NOMO-1 treated with DMSO at 0.1 percent for 48 hours (cell line): ENCODE measurements around the gene WASF3.
"Not testable (repeated sequence)": the region's sequence is repeated elsewhere in the genome, so short reads cannot be mapped to it uniquely, and the experiment has no call there.

Experiments used
- DNase-seq: peaks from one replicate; lab custom pipeline; 2025; ENCODE audit not compliant: unreplicated experiment; lab: John Stamatoyannopoulos, UW

WASF3 gene

GRCh38 chr13:26624572-26624971 is 67.1 kb downstream of the WASF3 start:
- no peak for DNase-seq

- no peak for DNase-seq
These were observed 68.8 kb downstream of the WASF3 start for GRCh38 chr13:26626271-26626670.

- DNase-seq, result no peak
These were observed 71.2 kb downstream of the WASF3 start for GRCh38 chr13:26628706-26629105.

GRCh38 chr13:26629260-26629825 is 71.9 kb downstream of the WASF3 start:
- no peak for DNase-seq

- not testable (repeated sequence) for DNase-seq
These were observed 78.2 kb downstream of the WASF3 start for GRCh38 chr13:26635634-26636033.

- not testable (repeated sequence) for DNase-seq
These were observed 78.6 kb downstream of the WASF3 start for GRCh38 chr13:26636073-26636472.

- DNase-seq, result no peak
These were observed 89.1 kb downstream of the WASF3 start for GRCh38 chr13:26646603-26647002.

GRCh38 chr13:26651234-26651633 is 93.8 kb downstream of the WASF3 start:
- DNase-seq, result no peak

- no peak for DNase-seq
These were observed 95.8 kb downstream of the WASF3 start for GRCh38 chr13:26653310-26653709.

GRCh38 chr13:26653842-26654241 is 96.4 kb downstream of the WASF3 start:
- no peak for DNase-seq

- no peak for DNase-seq
These were observed 99.4 kb downstream of the WASF3 start for GRCh38 chr13:26656919-26657318.

GRCh38 chr13:26658448-26659385 is 101.2 kb downstream of the WASF3 start:
- DNase-seq, result no peak

GRCh38 chr13:26660185-26660584 is 102.7 kb downstream of the WASF3 start:
- DNase-seq, result no peak

GRCh38 chr13:26660766-26661165 is 103.3 kb downstream of the WASF3 start:
- DNase-seq, result no peak

GRCh38 chr13:26663791-26664190 is 106.3 kb downstream of the WASF3 start:
- no peak for DNase-seq

- DNase-seq, result no peak
These were observed 106.8 kb downstream of the WASF3 start for GRCh38 chr13:26664286-26664685.

- no peak for DNase-seq
These were observed 107.4 kb downstream of the WASF3 start for GRCh38 chr13:26664876-26665275.

- DNase-seq, result no peak
These were observed 111.1 kb downstream of the WASF3 start for GRCh38 chr13:26668357-26669146.

- DNase-seq, result no peak
These were observed 116.4 kb downstream of the WASF3 start for GRCh38 chr13:26673890-26674289.

- DNase-seq, result peak; percentile 27
These were observed 119.7 kb downstream of the WASF3 start for GRCh38 chr13:26677156-26677555.

GRCh38 chr13:26678330-26678729 is 120.8 kb downstream of the WASF3 start:
- DNase-seq, result no peak

GRCh38 chr13:26678796-26679195 is 121.3 kb downstream of the WASF3 start:
- no peak for DNase-seq
